Transverse colon (tissue), 4 donors: ENCODE data around the gene GMDS.

ENCODE experiments used
- POLR2A ChIP-seq: fragments of 450-650 bp; IDR thresholded peaks from one replicate; pipeline ENCODE4 v1.6.1; 2016; ENCODE audit warnings: antibody characterized with exemption, mild to moderate bottlenecking, moderate library complexity
- POLR2AphosphoS5 ChIP-seq, 3 donors: sonication (generic); formaldehyde crosslinking; IDR thresholded peaks; one replicate each; pipeline ENCODE4 v1.6.1; 2016; ENCODE audit warnings: antibody characterized with exemption in 3 of 3
- TF ChIP-seq, protein P1 (sequence below), 5 experiments: fragments of 200-600 bp in 3 of 5; fragments of 450-650 bp in 2 of 5; sonication (generic) in 3 of 5; IDR thresholded peaks; 1 replicate in 2 of 5; 2 replicates in 3 of 5; pipeline ENCODE4 v1.5.1; 2016 to 2017; ENCODE audit warnings: antibody characterized with exemption in 5 of 5, inconsistent platforms in 3 of 5, mild to moderate bottlenecking in 2 of 5, moderate library complexity in 1 of 5

DNA sequence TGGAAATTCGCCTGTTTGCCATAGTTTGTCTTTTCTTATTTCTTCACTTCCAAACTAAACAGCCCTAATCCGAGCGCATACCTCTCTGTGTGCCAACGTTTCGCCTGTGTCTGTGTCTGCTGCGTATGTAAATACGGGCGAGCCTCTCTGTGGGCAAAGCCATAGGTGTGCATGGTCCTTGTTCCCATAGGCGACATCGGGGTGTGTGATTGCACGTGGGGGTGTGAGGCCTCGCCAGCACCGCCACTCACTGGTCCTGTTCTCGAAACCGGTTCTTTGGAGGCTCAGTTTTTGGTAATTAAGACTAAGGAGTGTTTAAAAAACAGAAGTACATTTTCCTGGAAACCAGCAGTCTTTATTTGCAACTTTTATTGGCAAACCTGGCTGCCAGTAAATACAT is 641.7 kb downstream of the GMDS start:
- TF ChIP-seq, protein P1, sequence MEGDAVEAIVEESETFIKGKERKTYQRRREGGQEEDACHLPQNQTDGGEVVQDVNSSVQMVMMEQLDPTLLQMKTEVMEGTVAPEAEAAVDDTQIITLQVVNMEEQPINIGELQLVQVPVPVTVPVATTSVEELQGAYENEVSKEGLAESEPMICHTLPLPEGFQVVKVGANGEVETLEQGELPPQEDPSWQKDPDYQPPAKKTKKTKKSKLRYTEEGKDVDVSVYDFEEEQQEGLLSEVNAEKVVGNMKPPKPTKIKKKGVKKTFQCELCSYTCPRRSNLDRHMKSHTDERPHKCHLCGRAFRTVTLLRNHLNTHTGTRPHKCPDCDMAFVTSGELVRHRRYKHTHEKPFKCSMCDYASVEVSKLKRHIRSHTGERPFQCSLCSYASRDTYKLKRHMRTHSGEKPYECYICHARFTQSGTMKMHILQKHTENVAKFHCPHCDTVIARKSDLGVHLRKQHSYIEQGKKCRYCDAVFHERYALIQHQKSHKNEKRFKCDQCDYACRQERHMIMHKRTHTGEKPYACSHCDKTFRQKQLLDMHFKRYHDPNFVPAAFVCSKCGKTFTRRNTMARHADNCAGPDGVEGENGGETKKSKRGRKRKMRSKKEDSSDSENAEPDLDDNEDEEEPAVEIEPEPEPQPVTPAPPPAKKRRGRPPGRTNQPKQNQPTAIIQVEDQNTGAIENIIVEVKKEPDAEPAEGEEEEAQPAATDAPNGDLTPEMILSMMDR (IDR thresholded peaks at IDR 0.05) = no peak
- TF ChIP-seq POLR2AphosphoS5 (IDR thresholded peaks at IDR 0.05) = no peak
- no peak for TF ChIP-seq POLR2A
